ENCODE measurements around the gene DQX1.
"Not testable (repeated sequence)": the region's sequence is repeated elsewhere in the genome, so short reads cannot be mapped to it uniquely, and the experiment has no call there.

DNA sequence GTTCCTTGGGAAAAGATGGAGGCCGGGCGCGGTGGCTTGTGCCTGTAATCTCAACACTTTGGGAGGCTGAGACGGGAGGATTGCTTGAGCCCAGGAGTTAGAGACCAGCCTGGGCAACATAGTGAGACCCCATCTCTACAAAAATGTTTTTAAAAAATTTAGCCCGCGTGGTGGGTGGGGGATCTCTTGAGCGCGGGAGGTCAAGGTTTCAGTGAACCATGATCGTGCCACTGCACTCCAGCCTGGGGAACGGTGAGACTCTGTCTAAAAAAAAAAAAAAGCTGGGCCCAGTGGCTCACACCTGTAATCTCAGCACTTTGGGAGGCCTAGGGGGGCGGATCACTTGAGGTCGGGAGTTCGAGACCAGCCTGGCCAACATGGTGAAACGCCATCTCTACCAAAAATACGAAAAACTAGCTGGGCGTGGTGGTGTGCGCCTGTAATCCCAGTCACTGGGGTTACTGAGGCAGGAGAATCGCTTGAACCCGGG is 42.3 kb downstream of the DQX1 start:
- TF ChIP-seq EZH2phosphoT487 (IDR thresholded peaks at IDR 0.05; ENCODE audit: insufficient read depth, low read depth); EZH2 (IDR thresholded peaks at IDR 0.05; ENCODE audit: insufficient read depth, poor library complexity, severe bottlenecking): not testable (repeated sequence)
